Stimulated activated CD4-positive, alpha-beta T cell treated with anti-CD3 and anti-CD28 coated beads, Interleukin-1b, Interleukin-23, amount 100 ng/mL, for 1 hour (primary cell): ENCODE data around the gene RGS1.
"Not testable (repeated sequence)": the region's sequence is repeated elsewhere in the genome, so short reads cannot be mapped to it uniquely, and the experiment has no call there.

Experiments used
- DNase-seq, 2 donors: peaks; one replicate each; pipeline ENCODE4 v3.0.0-alpha.2; 2020; ENCODE audit warnings: low read depth in 2 of 2

RGS1 gene, protein sequence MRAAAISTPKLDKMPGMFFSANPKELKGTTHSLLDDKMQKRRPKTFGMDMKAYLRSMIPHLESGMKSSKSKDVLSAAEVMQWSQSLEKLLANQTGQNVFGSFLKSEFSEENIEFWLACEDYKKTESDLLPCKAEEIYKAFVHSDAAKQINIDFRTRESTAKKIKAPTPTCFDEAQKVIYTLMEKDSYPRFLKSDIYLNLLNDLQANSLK

DNA sequence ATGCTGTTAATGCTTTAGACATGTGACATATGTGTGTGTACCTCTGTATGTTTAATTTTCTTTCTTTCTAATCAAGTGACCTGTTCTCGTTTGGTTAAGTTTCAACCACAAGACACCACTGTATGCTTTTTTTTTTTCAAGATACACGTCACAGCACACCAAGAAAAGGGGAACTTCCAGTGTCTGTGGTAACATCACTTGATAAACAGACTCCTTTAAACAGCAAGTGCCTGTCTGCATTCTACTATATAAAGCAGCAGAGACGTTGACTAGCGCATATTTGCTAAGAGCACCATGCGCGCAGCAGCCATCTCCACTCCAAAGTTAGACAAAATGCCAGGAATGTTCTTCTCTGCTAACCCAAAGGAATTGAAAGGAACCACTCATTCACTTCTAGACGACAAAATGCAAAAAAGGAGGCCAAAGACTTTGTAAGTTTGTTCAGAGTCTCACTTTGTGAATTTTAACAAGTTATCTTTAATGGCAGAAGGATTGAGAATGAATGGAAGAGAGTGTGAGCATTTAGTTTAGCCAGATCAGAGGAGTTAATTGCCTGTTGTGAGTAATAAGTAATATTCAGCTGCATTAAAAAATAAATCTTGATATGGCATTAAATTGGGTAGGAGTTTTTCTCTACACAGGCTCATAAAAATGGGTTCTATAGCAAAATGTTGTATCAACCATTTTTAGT is at the start of gene RGS1:
Gene RGS1 (plus strand): TSS at position 275 of the 691 bp plus-strand sequence. CDS start 20 bp downstream, at position 295.
- DNase-seq: peak; percentile 23 to 30

DNA sequence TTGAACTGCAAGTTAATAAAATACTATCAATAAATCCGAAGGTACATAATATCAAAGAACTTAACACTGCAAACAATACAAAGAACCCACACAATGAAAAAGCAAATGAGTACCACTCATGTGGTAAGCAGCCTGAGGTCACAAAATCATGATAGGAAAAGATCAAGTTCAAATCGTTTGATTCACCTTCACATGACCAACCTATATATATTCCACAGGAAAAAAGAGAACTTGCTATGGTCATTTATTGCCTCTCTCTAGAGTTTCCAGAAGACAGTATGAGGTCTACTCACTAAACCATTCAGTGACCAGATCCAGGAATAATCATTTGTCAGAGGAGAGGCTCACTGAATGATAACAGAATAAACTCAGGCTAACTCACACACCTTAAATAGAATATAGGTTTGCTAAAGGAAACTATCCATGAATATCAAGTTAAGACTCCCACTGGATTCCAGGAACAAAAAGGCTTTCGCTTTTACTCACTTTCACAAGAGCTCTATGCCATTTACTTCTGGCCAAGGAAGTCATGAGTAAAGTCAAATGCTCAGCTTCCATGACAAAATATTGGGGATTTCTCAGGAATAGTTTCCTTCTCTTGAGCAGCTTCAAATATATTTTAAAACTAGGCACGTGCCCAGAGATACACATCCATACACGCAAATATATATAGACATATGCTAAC is 48.3 kb upstream of the RGS1 start:
- no peak for DNase-seq

DNA sequence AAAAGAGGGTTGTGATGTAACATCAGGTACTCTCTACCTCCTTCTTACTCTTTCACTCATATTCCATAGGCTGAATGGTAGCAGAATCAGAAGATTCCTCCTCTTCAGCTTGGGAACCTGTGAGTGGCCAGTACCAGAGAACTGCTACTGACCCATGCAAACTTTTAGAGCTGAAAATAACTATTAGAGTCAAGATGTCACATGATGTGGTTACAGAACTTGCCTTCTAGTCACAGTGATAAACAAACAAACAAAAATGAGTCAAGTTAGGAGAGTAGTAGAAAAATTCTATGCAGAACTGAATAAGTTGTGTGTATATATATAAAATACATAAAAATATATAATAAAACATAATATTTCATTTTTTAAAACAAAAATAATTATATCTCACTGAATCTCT is 47.6 kb upstream of the RGS1 start:
- no peak for DNase-seq

GRCh38 chr1:192529031-192529755 is 46.4 kb upstream of the RGS1 start:
- DNase-seq: no peak

- no peak for DNase-seq
These were observed 45.8 kb upstream of the RGS1 start for GRCh38 chr1:192529811-192530210.

- no peak for DNase-seq
These were observed 45.3 kb upstream of the RGS1 start for GRCh38 chr1:192530254-192530653.

DNA sequence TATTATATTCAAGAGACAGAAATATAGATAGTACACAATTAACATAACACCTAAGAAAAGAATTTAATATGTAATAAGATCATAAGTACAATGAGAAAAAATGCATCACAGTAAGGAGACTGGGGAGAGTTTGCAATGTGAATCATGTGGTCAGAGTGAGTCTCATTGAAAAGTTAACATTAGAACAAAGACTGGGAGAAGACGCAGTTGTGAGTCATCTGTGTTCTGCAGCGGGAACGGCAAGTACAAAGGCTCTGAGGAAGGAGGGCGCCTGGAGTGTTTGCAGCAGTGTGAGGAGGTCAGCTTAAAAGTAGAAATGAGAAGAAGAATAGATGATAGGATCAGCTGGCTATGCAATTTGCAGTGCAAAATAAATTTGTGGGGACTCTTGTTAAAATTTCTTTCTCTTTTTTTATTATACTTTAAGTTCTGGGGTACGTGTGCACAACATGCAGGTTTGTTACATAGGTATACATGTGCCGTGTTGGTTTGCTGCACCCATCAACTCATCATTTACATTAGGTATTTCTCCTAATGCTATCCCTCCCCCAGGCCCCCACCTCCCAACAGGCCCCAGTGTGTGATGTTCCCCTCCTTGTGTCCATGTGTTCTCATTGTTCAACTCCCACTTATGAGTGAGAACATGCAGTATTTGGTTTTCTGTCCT is 44.4 kb upstream of the RGS1 start:
- not testable (repeated sequence) for DNase-seq

DNA sequence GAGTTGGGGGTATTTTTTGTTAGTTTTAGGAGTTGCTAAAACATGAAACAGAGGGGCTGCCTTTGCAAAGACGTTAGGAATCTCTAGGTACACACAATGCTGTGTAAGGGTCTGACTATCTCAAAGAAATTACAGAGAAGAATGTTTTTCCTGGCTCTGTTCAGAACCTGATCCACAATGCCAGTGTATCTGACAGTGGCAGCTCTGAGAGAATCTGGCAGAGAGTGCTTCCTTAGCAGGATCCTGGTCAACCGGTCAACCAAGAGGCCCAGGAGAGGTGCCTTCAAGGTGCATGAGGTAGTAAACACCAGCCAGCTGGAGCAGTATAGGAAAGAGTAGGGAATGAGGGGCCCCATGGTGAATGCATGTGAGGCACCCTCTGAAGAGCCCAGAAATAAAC is 40.9 kb upstream of the RGS1 start:
- DNase-seq: no peak

GRCh38 chr1:192535916-192536664 is 39.5 kb upstream of the RGS1 start:
- DNase-seq: no peak

DNA sequence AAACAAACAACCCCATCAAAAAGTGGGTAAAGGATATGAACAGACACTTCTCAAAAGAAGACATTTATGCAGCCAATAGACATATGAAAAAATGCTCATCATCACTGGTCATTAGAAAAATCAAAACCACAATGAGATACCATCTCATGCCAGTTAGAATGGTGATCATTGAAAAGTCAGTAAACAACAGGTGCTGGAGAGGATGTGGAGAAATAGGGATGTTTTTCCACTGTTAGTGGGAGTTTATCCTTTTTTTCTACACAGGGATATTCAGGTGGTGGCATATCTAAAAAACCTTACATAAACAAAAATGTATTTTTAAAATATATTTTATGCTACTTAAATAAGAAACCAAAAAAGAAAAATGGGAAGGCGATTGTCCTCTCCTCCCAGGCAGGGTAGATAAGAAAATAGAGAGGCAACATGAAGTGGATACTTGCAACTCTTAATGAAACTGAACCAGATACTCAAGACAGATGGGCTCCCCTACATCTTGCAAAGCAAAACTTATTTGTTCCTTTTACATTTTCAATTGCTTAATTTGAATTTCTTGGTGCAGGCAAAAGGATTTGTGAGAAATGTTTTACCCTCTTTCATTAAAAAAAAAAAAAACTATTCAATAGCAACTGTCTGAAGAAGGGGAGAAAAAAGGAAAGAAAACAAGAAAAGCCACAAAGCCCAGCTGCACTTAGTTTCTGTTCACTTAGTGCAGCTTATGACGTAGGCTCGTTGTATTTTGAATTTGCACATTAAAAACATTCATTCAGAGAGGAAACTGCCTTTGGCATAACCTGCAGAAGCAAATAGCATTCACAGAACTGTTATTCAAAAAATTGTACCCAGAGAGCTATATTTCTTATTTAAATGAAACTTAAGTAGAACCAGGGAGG is 36.9 kb upstream of the RGS1 start:
- DNase-seq: no peak

GRCh38 chr1:192539297-192540092 is 36.1 kb upstream of the RGS1 start:
- DNase-seq: no peak

GRCh38 chr1:192543445-192543844 is 32.1 kb upstream of the RGS1 start:
- no peak for DNase-seq

GRCh38 chr1:192545896-192546521 is 29.6 kb upstream of the RGS1 start:
- no peak for DNase-seq

GRCh38 chr1:192546596-192547190 is 28.9 kb upstream of the RGS1 start:
- DNase-seq: no peak

- no peak for DNase-seq
These were observed 28.1 kb upstream of the RGS1 start for GRCh38 chr1:192547501-192547900.

GRCh38 chr1:192549937-192550336 is 25.6 kb upstream of the RGS1 start:
- no peak for DNase-seq

DNA sequence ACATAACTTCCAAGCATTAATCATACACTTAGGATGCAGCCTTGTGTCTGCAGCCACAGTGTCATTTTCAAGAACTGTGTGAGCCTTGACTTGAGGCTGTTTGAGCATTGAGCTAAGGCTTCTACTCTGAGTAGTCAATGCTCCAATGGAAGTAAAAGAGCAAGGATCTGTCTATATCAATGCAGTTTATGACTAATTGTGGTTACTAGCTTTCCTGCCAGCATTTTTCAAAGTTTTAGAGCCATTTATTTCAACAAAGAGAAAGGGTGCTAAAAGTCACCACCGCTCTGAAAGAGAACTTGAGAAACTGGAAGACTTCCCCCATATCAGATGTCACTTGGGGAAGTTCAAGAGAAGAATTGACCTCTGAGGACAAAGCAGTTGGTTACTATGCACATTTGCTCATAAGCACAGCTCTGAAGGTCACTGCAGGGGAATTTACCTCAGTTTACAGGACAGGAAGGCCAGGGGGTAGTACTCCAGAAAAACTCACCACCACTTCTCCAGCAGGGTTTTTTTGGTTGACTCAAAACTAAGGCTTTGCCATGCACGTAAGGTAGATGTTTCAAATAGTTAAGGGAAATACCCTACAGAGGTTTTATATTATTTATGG is 24.5 kb upstream of the RGS1 start:
- no peak for DNase-seq

GRCh38 chr1:192552760-192553191 is 22.8 kb upstream of the RGS1 start:
- no peak for DNase-seq
